Erythroblast (primary cell): ENCODE measurements around the gene CDH13.

Source experiments
- GATA1 ChIP-seq: IDR thresholded peaks from 2 replicates; pipeline ENCODE4 v1.6.1; 2011; ENCODE audit warnings: low read depth, mild to moderate bottlenecking, control low read depth, low read length, moderate library complexity
- POLR2A ChIP-seq: IDR thresholded peaks from 2 replicates; pipeline ENCODE4 v1.6.1; 2011; ENCODE audit warnings: mild to moderate bottlenecking, low read length

DNA sequence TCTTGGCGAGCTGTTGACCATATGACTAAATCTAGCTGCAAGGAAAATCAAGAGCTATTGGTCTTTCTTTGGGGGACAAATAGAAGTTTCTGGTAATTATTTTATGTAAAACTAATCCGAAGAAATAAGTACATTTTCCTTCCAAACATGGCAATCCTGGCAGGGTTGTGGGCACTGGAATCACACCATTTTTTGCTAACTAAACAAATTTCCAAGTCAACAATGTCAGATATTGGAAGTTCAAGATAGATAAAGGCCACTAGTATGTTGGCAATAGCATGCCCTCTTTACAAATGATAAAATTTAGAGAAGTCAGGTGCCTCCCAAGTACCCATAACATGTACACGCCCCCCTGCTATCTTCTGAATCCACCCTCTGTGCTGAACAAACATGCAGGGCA, 330.4 kb downstream of the CDH13 start:
- TF ChIP-seq POLR2A: no peak
- no peak for TF ChIP-seq GATA1
